ENCODE results near the gene GBP3.
"Not testable (repeated sequence)": the region's sequence is repeated elsewhere in the genome, so short reads cannot be mapped to it uniquely, and the experiment has no call there.

Gene GBP3

GRCh38 chr1:89022167-89022959, at the start of gene GBP3:
GBP3 (minus strand) TSS chr1:89022866; CDS start chr1:89020721, 2,145 bp downstream.
- DNase-seq: peak; percentile 74

GRCh38 chr1:89070509-89070908, 47.8 kb upstream of the GBP3 start:
- no peak for DNase-seq

- DNase-seq: peak; percentile 6
These were observed 47.3 kb upstream of the GBP3 start for GRCh38 chr1:89069951-89070350.

- peak; percentile 66 for DNase-seq
These were observed 45.6 kb upstream of the GBP3 start for GRCh38 chr1:89068291-89068690.

- peak; percentile 94 for DNase-seq
These were observed 42.6 kb upstream of the GBP3 start, which contains the start of gene GBP1 for GRCh38 chr1:89065079-89065868. GBP1 (minus strand) TSS chr1:89065208; CDS start chr1:89063234, 1,974 bp downstream.

GRCh38 chr1:89064632-89065031, 42.0 kb upstream of the GBP3 start:
- peak; percentile 9 for DNase-seq

- no peak for DNase-seq
These were observed 40.4 kb upstream of the GBP3 start for GRCh38 chr1:89063094-89063493.

GRCh38 chr1:89060091-89060490, 37.4 kb upstream of the GBP3 start:
- DNase-seq: no peak

- DNase-seq: no peak
These were observed 29.3 kb upstream of the GBP3 start for GRCh38 chr1:89051955-89052312.

GRCh38 chr1:89051300-89051954, 28.8 kb upstream of the GBP3 start:
- DNase-seq: no peak

- no peak for DNase-seq
These were observed 28.0 kb upstream of the GBP3 start for GRCh38 chr1:89050649-89051033.

GRCh38 chr1:89049901-89050648, 27.4 kb upstream of the GBP3 start:
- DNase-seq: not testable (repeated sequence)

GRCh38 chr1:89049187-89049586, 26.5 kb upstream of the GBP3 start:
- DNase-seq: not testable (repeated sequence)

- no peak for DNase-seq
These were observed 25.1 kb upstream of the GBP3 start for GRCh38 chr1:89047734-89048133.

GRCh38 chr1:89046318-89047183, 23.9 kb upstream of the GBP3 start:
- not testable (repeated sequence) for DNase-seq

- no peak for DNase-seq
These were observed 22.5 kb upstream of the GBP3 start for GRCh38 chr1:89044970-89045721.

- no peak for DNase-seq
These were observed 21.3 kb upstream of the GBP3 start for GRCh38 chr1:89043940-89044339.

GRCh38 chr1:89042491-89042890, 19.8 kb upstream of the GBP3 start:
- no peak for DNase-seq

- peak; percentile 35 for DNase-seq
These were observed 19.1 kb upstream of the GBP3 start for GRCh38 chr1:89041721-89042120.

GRCh38 chr1:89041119-89041641, 18.5 kb upstream of the GBP3 start:
- DNase-seq: peak; percentile 91

GRCh38 chr1:89040315-89040626, 17.6 kb upstream of the GBP3 start:
- DNase-seq: no peak

All from HCEC 1CT (cell line).